Neural progenitor cell (in vitro differentiated cells): ENCODE data around the gene GARIN5A.

Experiments used
- EZH2 ChIP-seq: fragments of 200-600 bp; sonication (generic); IDR thresholded peaks from 2 replicates; pipeline ENCODE4 v1.6.1; 2017; ENCODE audit warnings: antibody characterized with exemption, mild to moderate bottlenecking, moderate library complexity
- EZH2phosphoT487 ChIP-seq: fragments of 200-600 bp; sonication (generic); IDR thresholded peaks from 2 replicates; pipeline ENCODE4 v1.6.1; 2017; ENCODE audit warnings: antibody characterized with exemption
- TF ChIP-seq, protein P1 (sequence below): fragments of 200-600 bp; sonication (generic); IDR thresholded peaks from 2 replicates; pipeline ENCODE4 v1.5.1; 2017; ENCODE audit warnings: antibody characterized with exemption, mild to moderate bottlenecking

DNA sequence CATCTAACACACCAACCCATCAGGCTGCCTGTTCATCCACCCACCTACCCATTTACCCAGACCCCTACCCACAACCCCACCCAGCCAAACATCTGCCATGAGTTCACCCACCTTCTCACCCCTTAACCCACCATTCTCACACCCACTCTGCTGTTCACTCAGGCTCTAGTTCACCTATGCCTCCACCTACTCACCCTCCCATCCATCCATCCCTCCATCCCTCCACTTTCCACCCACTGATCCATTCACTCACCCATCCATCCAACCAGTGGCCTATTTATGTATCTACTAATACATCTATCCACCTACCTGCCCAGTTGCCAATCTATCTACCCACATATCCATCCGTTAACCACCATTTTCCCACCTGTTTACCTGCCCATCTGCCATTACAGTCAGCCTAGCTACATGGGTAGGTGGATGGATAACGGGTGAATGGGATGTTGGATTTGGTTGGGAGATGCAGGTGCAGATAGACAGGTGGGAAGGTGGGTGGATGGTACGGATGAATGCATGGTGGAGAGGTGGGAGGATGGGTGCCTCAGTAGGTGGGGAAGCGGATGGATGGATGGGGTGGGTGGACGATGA is 38.7 kb downstream of the GARIN5A start:
- TF ChIP-seq, protein P1, sequence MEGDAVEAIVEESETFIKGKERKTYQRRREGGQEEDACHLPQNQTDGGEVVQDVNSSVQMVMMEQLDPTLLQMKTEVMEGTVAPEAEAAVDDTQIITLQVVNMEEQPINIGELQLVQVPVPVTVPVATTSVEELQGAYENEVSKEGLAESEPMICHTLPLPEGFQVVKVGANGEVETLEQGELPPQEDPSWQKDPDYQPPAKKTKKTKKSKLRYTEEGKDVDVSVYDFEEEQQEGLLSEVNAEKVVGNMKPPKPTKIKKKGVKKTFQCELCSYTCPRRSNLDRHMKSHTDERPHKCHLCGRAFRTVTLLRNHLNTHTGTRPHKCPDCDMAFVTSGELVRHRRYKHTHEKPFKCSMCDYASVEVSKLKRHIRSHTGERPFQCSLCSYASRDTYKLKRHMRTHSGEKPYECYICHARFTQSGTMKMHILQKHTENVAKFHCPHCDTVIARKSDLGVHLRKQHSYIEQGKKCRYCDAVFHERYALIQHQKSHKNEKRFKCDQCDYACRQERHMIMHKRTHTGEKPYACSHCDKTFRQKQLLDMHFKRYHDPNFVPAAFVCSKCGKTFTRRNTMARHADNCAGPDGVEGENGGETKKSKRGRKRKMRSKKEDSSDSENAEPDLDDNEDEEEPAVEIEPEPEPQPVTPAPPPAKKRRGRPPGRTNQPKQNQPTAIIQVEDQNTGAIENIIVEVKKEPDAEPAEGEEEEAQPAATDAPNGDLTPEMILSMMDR = no peak
- no peak for TF ChIP-seq EZH2
- TF ChIP-seq EZH2phosphoT487 = no peak
